ENCODE results near the gene TTBK2.

Gene TTBK2

DNA sequence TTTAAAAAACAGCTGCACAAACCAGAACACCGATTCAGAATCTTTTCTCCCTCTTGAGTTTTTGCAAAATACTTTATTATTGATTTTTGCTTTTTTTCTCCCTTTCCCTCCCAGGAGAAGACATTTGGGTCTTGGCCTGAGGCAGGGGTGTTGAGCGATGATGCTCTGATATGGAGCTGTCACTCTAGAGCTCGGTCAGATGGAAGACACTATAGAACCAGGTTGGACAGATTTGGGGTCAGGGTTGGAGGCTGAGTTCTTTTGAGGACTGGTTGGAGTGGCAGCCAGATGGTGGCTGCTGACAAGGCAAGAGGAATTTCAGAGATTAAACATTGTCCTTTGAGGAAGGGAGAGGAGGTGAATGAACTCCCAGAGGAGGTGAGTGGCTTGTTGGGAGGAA, 200.5 kb downstream of the TTBK2 start:
- DNase-seq (ENCODE audit: low read depth in 1 of 2, low spot score in 1 of 2), result no peak
- H3K27me3 ChIP-seq (ENCODE audit: insufficient read depth, poor library complexity, severe bottlenecking), result no peaks in the 10 kb centered on the region
- TF ChIP-seq SPI1 (IDR thresholded peaks at IDR 0.05; ENCODE audit: borderline replicate concordance, low read depth) (no peak), GABPA (IDR thresholded peaks at IDR 0.05; ENCODE audit: low read depth) (no peak), POLR2AphosphoS5 (IDR thresholded peaks at IDR 0.05; ENCODE audit: low read depth) (no peak)
- TF ChIP-seq, protein P1, sequence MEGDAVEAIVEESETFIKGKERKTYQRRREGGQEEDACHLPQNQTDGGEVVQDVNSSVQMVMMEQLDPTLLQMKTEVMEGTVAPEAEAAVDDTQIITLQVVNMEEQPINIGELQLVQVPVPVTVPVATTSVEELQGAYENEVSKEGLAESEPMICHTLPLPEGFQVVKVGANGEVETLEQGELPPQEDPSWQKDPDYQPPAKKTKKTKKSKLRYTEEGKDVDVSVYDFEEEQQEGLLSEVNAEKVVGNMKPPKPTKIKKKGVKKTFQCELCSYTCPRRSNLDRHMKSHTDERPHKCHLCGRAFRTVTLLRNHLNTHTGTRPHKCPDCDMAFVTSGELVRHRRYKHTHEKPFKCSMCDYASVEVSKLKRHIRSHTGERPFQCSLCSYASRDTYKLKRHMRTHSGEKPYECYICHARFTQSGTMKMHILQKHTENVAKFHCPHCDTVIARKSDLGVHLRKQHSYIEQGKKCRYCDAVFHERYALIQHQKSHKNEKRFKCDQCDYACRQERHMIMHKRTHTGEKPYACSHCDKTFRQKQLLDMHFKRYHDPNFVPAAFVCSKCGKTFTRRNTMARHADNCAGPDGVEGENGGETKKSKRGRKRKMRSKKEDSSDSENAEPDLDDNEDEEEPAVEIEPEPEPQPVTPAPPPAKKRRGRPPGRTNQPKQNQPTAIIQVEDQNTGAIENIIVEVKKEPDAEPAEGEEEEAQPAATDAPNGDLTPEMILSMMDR (IDR thresholded peaks at IDR 0.05; ENCODE audit: insufficient read depth, low read length), result no peak
- TF ChIP-seq, protein P2, sequence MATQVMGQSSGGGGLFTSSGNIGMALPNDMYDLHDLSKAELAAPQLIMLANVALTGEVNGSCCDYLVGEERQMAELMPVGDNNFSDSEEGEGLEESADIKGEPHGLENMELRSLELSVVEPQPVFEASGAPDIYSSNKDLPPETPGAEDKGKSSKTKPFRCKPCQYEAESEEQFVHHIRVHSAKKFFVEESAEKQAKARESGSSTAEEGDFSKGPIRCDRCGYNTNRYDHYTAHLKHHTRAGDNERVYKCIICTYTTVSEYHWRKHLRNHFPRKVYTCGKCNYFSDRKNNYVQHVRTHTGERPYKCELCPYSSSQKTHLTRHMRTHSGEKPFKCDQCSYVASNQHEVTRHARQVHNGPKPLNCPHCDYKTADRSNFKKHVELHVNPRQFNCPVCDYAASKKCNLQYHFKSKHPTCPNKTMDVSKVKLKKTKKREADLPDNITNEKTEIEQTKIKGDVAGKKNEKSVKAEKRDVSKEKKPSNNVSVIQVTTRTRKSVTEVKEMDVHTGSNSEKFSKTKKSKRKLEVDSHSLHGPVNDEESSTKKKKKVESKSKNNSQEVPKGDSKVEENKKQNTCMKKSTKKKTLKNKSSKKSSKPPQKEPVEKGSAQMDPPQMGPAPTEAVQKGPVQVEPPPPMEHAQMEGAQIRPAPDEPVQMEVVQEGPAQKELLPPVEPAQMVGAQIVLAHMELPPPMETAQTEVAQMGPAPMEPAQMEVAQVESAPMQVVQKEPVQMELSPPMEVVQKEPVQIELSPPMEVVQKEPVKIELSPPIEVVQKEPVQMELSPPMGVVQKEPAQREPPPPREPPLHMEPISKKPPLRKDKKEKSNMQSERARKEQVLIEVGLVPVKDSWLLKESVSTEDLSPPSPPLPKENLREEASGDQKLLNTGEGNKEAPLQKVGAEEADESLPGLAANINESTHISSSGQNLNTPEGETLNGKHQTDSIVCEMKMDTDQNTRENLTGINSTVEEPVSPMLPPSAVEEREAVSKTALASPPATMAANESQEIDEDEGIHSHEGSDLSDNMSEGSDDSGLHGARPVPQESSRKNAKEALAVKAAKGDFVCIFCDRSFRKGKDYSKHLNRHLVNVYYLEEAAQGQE (IDR thresholded peaks at IDR 0.05; ENCODE audit: insufficient replicate concordance, low read depth), result no peak
- H3K4me3 ChIP-seq (replicated peaks; ENCODE audit: insufficient read depth, low read length), result no peak overlapping the region
- H3K27ac ChIP-seq (replicated peaks), result no peak overlapping the region

DNA sequence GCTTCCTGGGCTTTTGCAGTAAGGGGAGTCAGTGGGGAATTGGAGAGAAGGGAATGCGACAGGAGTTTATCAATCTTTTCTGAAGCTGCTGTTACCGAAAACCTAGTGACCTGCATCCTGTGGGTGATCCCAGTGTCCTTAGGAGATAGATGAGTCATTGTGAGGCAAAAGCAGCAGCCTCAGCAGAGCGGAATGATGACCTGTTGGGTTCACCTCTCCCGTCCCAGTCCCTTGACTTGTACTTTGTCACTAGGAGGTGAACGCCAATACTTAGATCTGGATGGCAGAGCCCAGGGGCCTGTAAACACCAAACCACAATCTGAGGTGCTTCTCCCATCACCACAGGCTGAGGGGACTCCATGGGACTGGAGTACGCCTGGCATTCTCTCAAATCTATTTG, 201.5 kb downstream of the TTBK2 start:
- Histone ChIP-seq H3K27me3 (ENCODE audit: insufficient read depth, poor library complexity, severe bottlenecking) (no peaks in the 10 kb centered on the region), H3K4me3 (replicated peaks; ENCODE audit: insufficient read depth, low read length) (no peak overlapping the region), H3K27ac (replicated peaks) (no peak overlapping the region)
- DNase-seq (ENCODE audit: low read depth in 1 of 2, low spot score in 1 of 2), result no peak
- TF ChIP-seq SPI1 (IDR thresholded peaks at IDR 0.05; ENCODE audit: borderline replicate concordance, low read depth) (no peak), POLR2AphosphoS5 (IDR thresholded peaks at IDR 0.05; ENCODE audit: low read depth) (no peak), GABPA (IDR thresholded peaks at IDR 0.05; ENCODE audit: low read depth) (no peak)
- TF ChIP-seq, protein P1 (IDR thresholded peaks at IDR 0.05; ENCODE audit: insufficient read depth, low read length), result no peak
- TF ChIP-seq, protein P2 (IDR thresholded peaks at IDR 0.05; ENCODE audit: insufficient replicate concordance, low read depth), result no peak

DNA sequence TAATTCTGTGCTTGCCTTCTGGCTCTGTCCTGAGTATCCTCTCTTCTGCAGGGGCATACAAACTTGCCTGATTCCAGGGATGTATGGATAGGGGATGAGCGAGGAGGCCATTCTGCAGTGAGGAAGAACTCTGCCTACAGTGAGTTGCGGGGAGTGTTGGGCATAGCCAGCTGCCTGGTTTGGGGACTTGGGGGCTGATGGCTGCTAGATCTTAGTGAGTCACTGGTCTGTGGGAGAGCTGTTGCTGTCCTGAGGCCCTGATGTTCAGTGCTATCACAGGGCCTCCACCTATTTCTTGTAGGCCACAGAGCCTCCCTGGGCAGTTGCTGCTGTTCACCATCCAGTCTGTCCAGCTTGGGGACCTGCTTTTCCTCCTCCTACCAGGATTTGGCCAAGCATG, 204.0 kb downstream of the TTBK2 start:
- H3K4me3 ChIP-seq (replicated peaks; ENCODE audit: insufficient read depth, low read length), result no peak overlapping the region
- TF ChIP-seq, protein P1 (IDR thresholded peaks at IDR 0.05; ENCODE audit: insufficient read depth, low read length), result no peak
- TF ChIP-seq, protein P2 (IDR thresholded peaks at IDR 0.05; ENCODE audit: insufficient replicate concordance, low read depth), result no peak
- TF ChIP-seq GABPA (IDR thresholded peaks at IDR 0.05; ENCODE audit: low read depth), result no peak
- no peak for TF ChIP-seq SPI1 (IDR thresholded peaks at IDR 0.05; ENCODE audit: borderline replicate concordance, low read depth)
- TF ChIP-seq POLR2AphosphoS5 (IDR thresholded peaks at IDR 0.05; ENCODE audit: low read depth), result no peak
- no peak overlapping the region for H3K27ac ChIP-seq (replicated peaks)
- no peaks in the 10 kb centered on the region for H3K27me3 ChIP-seq (ENCODE audit: insufficient read depth, poor library complexity, severe bottlenecking)
- no peak for DNase-seq (ENCODE audit: low read depth in 1 of 2, low spot score in 1 of 2)
